Loucy (cell line): ENCODE results near the gene ATP9A.

ENCODE experiments used
- H2AFZ ChIP-seq: fragments of 200-600 bp; sonication (generic); 2 replicates; pipeline ENCODE4 v1.6.0; 2016; ENCODE audit warnings: antibody characterized with exemption, mild to moderate bottlenecking, low read length, moderate library complexity
- H3F3A ChIP-seq: fragments of 200-600 bp; 2 replicates; pipeline ENCODE4 v1.6.0; 2016; ENCODE audit warnings: antibody characterized with exemption, low read depth, mild to moderate bottlenecking
- H3K27me3 ChIP-seq: fragments of 200-600 bp; sonication (generic); 2 replicates; pipeline ENCODE4 v1.6.1; 2014; ENCODE audit warnings: low read length, mild to moderate bottlenecking; ENCODE audit not compliant: insufficient read depth, poor library complexity, severe bottlenecking
- H3K36me3 ChIP-seq: fragments of 200-600 bp; sonication (generic); 2 replicates; pipeline ENCODE4 v1.6.1; 2016; ENCODE audit warnings: low read length; ENCODE audit not compliant: insufficient read depth
- H3K4me1 ChIP-seq: fragments of 200-600 bp; sonication (generic); 2 replicates; pipeline ENCODE4 v1.5.1; 2014; ENCODE audit warnings: low read length, mild to moderate bottlenecking; ENCODE audit not compliant: insufficient read depth, poor library complexity, severe bottlenecking
- H3K4me2 ChIP-seq: fragments of 200-600 bp; sonication (generic); 2 replicates; pipeline ENCODE4 v1.6.0; 2014; ENCODE audit warnings: antibody characterized with exemption, low read length, low read depth, mild to moderate bottlenecking; ENCODE audit not compliant: poor library complexity, severe bottlenecking
- H3K4me3 ChIP-seq: fragments of 200-600 bp; sonication (generic); 2 replicates; pipeline ENCODE4 v1.5.1; 2014; ENCODE audit warnings: low read length, mild to moderate bottlenecking, mixed read lengths; ENCODE audit not compliant: poor library complexity, severe bottlenecking
- H3K79me2 ChIP-seq: fragments of 200-600 bp; sonication (generic); 2 replicates; pipeline ENCODE4 v1.6.1; 2014; ENCODE audit warnings: low read length; ENCODE audit not compliant: insufficient read depth
- H3K9ac ChIP-seq: fragments of 200-600 bp; sonication (generic); 2 replicates; pipeline ENCODE4 v1.6.0; 2014; ENCODE audit warnings: mild to moderate bottlenecking, low read depth, low read length, moderate library complexity; ENCODE audit not compliant: poor library complexity, severe bottlenecking
- H3K9me2 ChIP-seq: fragments of 200-600 bp; sonication (generic); replicated peaks from 2 replicates; pipeline ENCODE4 v1.6.1; 2016; ENCODE audit warnings: low read depth, low read length, mixed read lengths
- H3K9me3 ChIP-seq: fragments of 200-600 bp; sonication (generic); 2 replicates; pipeline ENCODE4 v1.6.1; 2014; ENCODE audit warnings: mild to moderate bottlenecking, antibody characterized with exemption, low read length, low read depth; ENCODE audit not compliant: insufficient read depth
- H4K20me1 ChIP-seq: fragments of 200-600 bp; sonication (generic); 2 replicates; pipeline ENCODE4 v1.6.0; 2014; ENCODE audit warnings: antibody characterized with exemption, low read length, mild to moderate bottlenecking; ENCODE audit not compliant: insufficient read depth, poor library complexity, severe bottlenecking
- EZH2phosphoT487 ChIP-seq: fragments of 200-600 bp; IDR thresholded peaks from 2 replicates; pipeline ENCODE4 v1.6.1; 2018; ENCODE audit warnings: antibody characterized with exemption, mild to moderate bottlenecking, moderate library complexity, borderline replicate concordance
- TF ChIP-seq, protein P1 (sequence below): fragments of 200-600 bp; sonication (generic); conservative IDR thresholded peaks from 2 replicates; pipeline ENCODE4 v1.5.1; 2014; ENCODE audit warnings: mild to moderate bottlenecking, antibody characterized with exemption, low read length

ATP9A gene

DNA sequence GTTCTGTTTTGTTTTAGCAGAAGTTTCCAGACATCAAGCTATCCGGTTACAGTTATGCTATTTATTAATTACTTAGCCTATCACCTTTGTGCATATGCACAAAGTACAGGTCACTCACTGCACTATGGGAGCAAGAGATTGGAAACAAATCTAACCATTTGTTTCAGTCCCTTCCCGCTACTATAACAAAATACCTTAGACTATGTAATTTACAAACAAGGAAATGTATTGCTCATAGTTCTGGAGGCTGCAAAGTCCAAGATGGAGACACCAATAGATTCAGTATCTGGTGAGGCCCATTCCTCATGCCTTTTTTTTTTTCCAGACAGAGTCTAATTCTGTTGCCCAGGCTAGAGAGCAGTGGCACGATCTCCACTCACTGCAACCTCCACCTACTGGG, 35.1 kb downstream of the ATP9A start:
- H4K20me1 ChIP-seq, result no peaks in the 10 kb centered on the region
- no peaks in the 10 kb centered on the region for H3K9me3 ChIP-seq
- no peaks in the 10 kb centered on the region for H3F3A ChIP-seq
- H3K4me2 ChIP-seq, result no peak overlapping the region
- no peaks in the 10 kb centered on the region for H3K4me1 ChIP-seq
- no peaks in the 10 kb centered on the region for H3K36me3 ChIP-seq
- TF ChIP-seq EZH2phosphoT487, result no peak
- TF ChIP-seq, protein P1, sequence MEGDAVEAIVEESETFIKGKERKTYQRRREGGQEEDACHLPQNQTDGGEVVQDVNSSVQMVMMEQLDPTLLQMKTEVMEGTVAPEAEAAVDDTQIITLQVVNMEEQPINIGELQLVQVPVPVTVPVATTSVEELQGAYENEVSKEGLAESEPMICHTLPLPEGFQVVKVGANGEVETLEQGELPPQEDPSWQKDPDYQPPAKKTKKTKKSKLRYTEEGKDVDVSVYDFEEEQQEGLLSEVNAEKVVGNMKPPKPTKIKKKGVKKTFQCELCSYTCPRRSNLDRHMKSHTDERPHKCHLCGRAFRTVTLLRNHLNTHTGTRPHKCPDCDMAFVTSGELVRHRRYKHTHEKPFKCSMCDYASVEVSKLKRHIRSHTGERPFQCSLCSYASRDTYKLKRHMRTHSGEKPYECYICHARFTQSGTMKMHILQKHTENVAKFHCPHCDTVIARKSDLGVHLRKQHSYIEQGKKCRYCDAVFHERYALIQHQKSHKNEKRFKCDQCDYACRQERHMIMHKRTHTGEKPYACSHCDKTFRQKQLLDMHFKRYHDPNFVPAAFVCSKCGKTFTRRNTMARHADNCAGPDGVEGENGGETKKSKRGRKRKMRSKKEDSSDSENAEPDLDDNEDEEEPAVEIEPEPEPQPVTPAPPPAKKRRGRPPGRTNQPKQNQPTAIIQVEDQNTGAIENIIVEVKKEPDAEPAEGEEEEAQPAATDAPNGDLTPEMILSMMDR, result no peak
- no peaks in the 10 kb centered on the region for H3K27me3 ChIP-seq
- H3K79me2 ChIP-seq, result no peaks in the 10 kb centered on the region
- H3K9ac ChIP-seq, result no peak overlapping the region
- H3K9me2 ChIP-seq, result no peaks in the 10 kb centered on the region
- H2AFZ ChIP-seq, result no peak overlapping the region
- H3K4me3 ChIP-seq, result no peak overlapping the region

DNA sequence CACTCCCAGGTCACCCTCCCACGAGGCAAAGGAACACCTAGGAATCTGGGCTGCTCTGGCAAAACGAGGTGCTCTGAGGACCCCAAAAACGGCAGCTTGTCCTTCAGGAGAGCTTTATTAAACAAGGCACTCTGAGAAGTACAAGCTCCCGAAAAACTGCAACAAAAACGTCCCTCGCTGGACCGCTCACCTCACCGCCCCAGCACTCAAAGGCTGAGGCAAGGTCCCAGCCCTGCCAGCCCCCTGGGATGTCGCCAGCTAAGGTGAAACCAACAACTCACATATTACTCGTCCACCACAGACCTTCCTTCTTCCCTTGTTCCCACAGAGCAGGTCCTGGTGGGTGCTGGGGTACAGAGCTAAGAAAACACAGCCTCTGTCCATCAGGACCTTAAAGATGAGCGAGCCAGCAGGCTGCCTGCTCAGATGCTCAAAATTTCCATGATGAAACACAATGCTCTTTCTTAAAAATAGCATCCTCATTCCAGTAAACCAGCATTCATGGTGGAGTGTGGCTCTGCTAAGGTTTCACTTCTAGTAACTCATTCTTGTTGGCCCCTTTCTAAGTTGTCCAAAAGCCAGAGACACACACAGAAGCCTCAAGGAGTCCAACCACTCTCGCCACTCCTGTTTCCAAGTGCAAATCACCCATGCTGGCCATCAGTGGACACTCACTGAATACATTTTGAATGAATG, 35.9 kb downstream of the ATP9A start:
- Histone ChIP-seq H3K4me3 (no peak overlapping the region), H3K4me1 (no peaks in the 10 kb centered on the region), H3K36me3 (no peaks in the 10 kb centered on the region), H3K9ac (no peak overlapping the region), H4K20me1 (no peaks in the 10 kb centered on the region), H2AFZ (no peak overlapping the region), H3F3A (no peaks in the 10 kb centered on the region), H3K79me2 (no peaks in the 10 kb centered on the region), H3K27me3 (no peaks in the 10 kb centered on the region), H3K9me3 (no peaks in the 10 kb centered on the region), H3K9me2 (no peaks in the 10 kb centered on the region), H3K4me2 (no peak overlapping the region)
- TF ChIP-seq, protein P1, result no peak
- TF ChIP-seq EZH2phosphoT487, result no peak

DNA sequence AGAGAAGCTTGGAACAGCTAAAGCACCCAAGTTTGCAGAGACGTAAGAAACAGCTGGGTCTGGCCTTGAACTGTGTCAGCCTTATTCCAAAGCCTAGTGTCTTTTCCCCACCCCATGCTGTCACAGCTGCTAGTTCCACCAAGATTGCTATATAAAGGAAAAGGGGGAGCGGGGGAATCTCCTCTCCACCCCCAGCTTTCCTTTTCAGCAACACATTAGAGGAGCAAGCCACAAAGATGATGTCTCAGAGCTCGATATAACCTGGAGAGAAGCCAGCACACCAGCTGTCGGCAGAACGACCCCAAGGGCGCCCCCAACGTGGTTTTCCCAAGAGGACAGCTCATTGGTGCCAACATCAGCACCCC, 36.5 kb downstream of the ATP9A start:
- H3F3A ChIP-seq, result no peaks in the 10 kb centered on the region
- TF ChIP-seq EZH2phosphoT487, result no peak
- TF ChIP-seq, protein P1, result no peak
- H3K9me2 ChIP-seq, result no peaks in the 10 kb centered on the region
- H2AFZ ChIP-seq, result no peak overlapping the region
- no peaks in the 10 kb centered on the region for H4K20me1 ChIP-seq
- H3K9ac ChIP-seq, result no peak overlapping the region
- no peaks in the 10 kb centered on the region for H3K27me3 ChIP-seq
- no peaks in the 10 kb centered on the region for H3K79me2 ChIP-seq
- H3K4me3 ChIP-seq, result no peak overlapping the region
- no peaks in the 10 kb centered on the region for H3K36me3 ChIP-seq
- no peaks in the 10 kb centered on the region for H3K4me1 ChIP-seq
- H3K9me3 ChIP-seq, result no peaks in the 10 kb centered on the region
- no peak overlapping the region for H3K4me2 ChIP-seq
